NCI-H128 (cell line): ENCODE measurements around the gene ADAM23.

Experiments used
- DNase-seq: peaks from one replicate; lab custom pipeline; 2025; ENCODE audit not compliant: unreplicated experiment; lab: John Stamatoyannopoulos, UW

The ADAM23 gene

DNA sequence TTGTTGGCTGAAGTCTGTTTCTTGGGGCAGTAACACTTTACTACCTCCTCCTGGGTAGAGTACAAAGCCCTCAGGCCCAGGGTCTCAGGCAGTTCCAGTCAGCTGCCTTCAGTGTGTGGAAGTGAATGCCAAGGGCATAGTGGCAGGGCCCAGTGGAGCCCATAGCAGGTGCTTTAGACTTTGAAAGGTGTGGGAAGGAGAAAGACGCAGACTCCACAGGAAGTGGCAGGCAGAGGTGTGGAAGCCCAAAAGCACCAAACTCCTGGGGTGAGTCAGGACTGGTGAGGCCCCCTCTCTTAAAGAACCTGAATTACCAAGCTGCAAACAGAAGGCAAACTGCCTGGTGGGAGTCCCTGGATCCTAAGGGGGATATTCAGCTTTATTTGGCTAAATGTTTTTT lies 45.3 kb downstream of the ADAM23 start:
- DNase-seq: no peak

DNA sequence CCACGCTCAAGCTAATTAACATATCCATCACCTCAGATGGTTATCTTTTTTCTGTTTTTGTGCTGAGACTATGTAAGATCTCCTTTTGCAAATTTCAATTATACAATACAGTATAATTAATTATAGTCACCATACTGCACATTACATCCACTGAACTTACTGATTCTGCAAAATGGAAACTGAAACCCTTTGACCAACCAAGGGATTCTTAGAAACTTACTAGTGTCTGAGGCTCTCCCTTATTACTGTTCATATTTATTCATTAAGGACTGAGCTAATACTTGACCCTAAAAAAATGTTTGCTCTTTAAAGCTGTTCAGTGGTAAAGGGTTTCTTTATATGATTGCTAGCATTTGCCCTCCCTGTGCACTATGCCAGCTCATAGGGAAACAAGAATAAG lies 50.7 kb downstream of the ADAM23 start:
- no peak for DNase-seq

DNA sequence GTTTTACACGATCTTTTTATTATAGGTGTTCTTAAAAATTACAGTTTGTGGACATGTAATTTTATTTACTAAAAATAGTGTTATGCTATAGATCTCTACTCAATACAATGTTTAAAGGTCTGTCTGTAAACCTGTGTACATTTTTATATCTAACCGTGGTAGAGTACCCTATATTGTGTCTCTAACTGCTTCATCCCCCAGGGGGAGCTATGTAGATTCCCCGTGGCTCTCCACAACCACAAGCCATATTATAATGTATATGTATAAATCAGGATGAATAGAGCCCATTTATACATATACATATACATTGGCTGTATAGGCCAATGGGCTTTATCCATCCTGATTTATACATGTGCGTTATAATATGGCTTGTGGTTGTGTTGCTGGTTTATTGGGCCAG lies 59.4 kb downstream of the ADAM23 start:
- DNase-seq: no peak

DNA sequence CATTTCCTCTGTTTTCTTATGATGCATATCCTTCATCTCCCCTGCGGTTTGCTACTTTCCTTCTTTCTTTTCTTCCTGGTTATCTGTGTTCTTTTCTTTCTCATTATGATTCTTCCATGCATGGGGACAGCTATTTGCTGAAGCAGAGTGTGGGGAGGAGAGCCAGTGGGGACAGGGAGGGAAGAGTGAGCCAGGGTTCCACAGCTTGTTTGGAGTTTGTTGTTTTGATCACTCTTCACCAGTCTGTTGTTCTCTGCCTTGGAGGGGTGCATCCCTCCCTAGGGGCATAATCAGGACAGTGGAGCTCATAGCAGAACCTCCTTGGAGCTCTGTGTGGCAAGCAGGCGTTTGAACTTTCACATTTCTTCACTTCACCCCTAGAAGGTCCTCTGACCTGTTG lies 68.0 kb downstream of the ADAM23 start:
- DNase-seq: no peak

DNA sequence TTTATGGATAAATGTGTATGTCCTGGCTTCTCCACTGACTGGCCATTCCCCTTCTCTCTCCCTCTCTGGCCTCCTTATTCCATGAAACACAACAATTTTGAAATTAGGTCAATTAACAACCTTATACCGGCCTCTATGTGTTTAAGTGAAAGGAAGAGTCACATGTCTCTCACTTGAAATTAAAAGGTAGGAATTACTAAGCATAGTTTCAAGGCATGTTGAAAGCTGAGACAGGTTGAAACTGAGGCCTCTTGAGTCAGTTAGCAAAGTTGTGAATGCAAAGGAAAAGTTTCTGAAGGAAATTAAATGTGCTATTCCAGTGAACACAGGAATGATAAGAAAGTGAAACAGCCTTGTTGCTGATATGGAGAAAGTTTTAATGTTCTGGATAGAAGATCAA lies 69.7 kb downstream of the ADAM23 start:
- DNase-seq: no peak

DNA sequence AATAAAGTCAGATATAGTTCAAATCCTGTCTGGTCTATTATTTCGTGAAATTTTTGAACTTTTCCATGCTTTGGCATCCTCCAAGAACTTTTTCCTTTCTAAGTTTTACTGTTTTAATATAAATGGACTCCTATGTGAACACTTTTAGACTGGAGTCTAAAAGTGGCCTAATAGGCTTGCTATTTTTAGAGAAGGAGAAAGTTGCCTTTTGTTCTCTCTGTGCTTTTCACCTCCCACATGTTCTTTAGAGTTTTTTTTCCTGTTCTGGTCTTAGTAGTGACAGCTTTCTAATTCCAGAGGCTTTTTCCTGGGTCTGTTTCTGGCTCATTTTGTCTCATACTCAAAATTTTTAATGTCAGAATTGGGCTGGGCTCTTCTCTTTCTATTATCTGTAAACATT lies 72.2 kb downstream of the ADAM23 start:
- no peak for DNase-seq

DNA sequence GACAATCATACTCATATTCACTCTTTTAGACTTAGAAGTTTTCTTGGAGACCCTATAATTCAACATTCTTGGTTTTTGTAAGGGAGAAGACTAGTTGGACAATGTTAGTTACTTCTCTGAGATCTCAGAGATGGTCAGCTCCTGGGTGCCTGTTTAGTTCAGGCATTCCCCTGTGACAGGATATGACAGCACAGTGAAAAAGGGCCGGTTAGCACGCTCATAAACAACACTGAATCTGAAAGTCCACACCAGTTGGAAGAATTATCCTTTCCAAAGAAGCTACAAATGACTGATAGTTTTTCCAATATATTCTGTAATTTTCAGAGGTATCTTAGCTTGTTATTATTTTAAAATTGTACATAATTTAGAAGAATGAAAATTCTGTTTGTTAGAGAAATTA lies 75.7 kb downstream of the ADAM23 start:
- no peak for DNase-seq

DNA sequence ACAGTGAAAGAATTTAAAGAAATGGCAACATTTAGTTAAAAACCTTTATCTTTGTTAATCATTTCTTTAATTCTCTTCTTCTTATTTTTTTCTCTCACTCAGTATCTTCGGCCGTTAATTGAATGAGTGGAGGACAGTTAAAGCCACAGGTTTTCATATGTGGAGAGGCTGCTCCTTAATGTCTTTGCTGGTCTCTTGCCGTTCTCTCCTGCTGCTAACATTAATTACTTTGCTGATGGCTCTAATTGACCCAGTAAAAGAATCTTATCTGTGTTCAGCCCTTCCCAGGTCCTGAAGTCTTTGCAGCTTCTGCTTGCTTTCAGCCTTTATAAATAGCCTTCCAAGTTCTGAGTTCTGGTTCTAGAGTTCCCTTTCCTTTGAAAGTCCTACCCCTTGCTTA lies 77.1 kb downstream of the ADAM23 start:
- DNase-seq: no peak

DNA sequence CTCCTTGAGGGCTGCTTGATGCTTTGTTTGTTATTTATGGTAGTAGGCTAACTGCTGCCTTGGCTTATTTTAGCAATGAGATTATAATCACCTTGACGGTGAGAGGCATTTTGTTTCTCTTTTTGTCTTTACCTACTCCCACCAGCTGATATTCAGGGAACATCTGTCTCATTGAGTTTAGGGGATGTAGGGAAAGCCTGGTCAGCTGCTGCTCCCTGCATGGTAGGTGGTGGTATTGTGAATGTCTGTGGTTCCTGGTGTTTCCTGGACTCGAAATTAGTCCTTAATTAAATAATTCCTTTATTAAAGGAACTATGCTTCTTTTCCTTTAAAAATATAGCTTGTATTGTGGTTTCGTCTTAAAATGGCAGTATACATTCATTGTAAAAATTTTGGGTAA lies 77.8 kb downstream of the ADAM23 start:
- DNase-seq: no peak

DNA sequence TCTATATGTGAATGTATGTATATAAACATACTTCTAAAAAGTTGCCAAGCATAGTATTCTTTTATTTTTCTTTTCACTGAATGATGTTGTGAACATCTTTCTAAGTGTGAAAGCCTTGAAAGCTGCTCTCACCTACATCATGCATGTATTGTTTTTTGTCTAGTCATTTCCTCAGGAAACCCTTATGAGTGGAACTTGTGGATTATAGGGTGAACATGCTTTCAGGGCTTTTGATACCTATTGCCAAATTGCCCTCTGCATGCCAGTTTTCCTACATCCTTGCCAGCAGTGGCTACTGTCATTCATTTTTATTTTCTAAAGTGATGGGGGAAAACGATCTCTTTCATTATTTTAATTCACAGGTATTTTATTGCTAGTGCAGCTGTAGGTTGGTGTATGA lies 78.3 kb downstream of the ADAM23 start:
- DNase-seq: no peak

DNA sequence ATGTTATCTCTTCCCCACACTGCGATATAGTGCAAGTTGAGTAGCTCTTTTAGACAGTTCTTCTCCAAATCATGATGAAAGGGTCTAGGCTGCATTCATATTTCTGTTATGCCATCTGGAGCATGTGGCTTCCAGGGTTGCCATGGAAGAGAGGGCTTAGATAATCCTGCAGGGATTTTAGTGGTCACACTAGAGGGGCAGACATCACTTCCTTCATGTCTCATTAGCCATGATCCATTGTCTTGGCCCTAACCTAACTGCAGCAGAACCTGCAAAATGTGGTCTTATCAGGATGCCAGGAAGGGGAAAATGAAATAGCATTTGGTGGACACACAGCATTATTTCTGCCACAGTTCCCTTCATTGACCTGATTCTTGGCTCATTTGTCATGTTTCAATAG lies 83.1 kb downstream of the ADAM23 start:
- no peak for DNase-seq

DNA sequence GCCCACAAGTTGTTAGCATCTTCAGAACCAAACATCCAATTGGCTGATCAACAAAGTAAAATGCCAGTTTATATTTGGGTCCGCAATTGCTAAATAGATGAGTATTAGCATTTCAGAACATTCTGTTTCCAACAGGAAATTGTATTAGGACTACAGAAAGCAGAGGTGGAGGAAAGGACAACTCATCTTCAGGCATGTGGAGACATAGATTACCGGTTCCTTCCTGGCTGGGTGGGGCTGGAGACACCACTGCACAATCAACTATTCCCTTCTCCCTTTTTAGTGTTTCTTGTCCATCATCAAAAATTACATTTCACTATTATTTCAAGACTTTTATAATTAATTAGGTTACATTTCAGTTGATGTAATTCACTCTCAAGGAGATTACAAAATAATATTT lies 83.8 kb downstream of the ADAM23 start:
- no peak for DNase-seq

DNA sequence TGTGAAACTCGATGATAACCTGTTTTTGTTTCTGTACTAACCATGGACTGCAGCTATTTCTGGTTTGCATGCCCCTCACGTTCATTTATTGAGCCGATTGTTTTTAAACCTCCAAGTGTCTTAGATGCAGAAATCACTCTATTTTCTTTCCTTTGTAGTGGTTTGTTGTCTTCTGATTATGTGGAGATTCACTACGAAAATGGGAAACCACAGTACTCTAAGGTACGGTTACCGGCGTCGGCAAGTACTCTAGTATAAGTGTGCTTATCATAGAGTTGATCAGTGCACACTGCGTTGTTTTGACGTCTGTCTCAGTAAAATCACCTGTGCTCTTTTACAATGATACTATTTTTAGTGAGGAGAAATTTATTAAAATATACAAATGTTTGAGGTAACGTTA lies 87.4 kb downstream of the ADAM23 start:
- DNase-seq: no peak

DNA sequence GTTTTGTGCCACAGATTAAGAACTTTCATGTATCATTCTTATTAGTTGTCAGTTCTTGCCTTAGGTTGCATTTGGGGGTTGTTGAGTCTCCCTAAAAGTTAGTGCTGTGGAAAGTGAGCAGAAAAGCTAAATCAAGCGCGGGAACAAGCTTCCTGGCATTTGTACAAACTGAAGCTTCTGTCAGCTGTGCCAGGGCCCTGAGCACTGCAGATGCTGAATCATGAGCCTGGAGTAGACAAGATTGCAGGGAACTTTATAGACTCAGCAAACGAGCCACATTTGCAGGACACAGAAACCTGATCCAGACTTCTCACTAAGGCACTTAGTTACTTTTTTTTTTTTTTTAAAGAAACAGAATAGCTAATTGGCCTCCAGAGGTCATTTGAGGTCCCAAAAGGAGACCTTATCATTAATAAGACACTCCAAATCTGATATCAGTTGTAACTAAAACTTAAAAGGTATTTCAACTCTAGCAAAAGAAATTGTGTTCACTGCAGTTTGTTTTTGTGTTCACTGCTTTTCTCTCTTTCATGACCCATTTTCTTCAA lies 88.7 kb downstream of the ADAM23 start:
- no peak for DNase-seq

DNA sequence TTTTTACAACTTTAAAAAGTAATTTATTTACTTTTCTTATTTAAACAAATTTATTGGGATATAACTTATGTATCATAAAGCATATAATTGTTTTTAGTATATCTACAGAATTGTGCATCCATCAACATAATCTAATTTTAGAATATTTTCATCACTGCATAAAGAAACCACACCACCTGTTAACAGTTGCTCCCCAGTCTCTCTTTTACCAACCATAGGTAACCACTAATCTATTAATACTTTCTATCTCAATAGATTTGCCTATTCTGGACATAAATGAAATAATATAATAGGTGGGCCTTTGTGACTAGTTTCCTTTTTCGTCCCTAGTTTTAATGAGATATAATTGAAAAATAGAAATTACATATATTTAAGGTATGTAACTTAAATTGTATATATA lies 90.6 kb downstream of the ADAM23 start:
- DNase-seq: no peak

DNA sequence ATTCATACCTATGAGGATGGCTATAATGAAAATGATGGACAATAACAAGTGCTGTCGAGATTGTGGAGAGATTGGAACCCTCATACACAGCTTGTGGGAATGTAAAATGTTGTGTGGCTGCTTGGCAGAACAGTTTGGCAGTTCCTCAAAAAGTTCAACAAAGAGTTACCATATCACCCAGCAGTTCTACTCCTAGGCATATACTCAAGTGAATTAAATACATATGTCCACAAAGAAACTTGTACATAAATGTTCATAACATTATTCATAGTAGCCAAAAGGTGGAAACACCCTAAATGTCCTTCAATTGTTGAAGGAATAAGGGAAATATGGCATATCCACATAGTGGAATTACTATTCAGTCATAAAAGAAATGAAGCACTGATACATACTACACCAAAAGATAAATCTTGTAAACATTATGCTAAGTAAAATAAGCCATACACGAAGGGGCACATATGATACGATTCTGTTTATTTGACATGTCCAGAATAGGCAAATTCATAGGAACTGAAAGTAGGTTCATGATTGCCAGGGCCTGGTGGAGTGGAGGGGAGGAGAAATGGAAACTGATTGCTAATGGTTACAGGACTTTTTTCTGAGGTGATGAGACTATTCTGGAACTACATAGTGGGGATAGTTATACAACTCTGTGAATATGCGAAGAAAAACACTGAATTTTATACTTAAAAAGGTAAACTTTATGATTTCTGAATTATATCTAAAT lies 92.1 kb downstream of the ADAM23 start:
- DNase-seq: no peak

DNA sequence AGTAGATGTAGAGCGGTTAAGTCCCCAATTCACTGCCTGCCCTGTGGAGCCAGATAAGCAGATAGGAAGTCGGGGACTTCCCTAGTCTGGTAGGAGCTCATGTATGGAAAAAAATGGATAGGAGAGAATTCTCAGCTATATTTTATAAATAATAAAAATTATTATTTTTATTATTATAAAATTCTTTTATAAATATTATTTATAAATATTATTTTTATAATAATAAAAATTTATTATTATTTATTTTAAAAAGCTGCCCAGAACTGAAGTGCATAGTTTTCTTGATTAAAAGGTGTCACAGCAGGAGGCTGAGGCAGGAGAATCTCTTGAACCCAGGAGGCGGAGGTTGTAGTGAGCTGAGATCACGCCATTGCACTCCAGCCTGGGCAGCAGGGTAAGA lies 97.4 kb downstream of the ADAM23 start:
- DNase-seq: no peak

DNA sequence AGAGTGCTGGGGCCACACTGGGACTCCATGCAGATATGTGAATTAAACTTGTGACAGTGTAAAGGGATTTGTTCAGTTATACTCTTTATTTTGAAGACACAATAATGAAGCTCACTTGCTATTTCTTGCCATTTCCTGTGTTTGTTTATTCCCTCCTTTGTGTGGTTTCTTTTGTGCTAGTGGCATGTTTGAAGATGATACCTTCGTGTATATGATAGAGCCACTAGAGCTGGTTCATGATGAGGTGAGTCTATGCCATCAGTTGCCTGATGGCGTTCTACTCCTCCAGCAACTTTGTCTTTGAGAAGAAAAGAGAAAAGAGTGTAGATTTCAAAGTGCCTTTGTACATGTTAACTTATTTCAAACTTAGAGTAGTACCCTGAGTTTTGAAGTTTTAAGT lies 99.7 kb downstream of the ADAM23 start:
- no peak for DNase-seq

DNA sequence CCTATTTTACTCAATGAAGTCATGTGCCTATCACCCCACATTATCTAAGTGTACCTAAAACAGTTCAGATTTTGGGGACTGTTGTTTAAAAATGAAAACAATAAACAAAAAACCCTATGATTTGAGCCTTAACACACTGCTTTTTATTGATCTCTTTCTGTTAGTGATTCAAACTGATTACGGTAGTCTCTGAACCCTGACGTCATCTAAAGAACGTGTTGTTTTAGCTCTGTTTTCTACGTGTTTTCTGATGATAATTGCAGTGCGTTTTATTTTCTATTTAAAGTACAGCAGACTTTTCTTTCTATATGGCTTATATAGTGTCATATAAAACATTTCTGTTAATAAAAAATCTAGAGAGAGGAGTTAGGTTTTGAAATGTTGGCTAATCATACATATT lies 105.1 kb downstream of the ADAM23 start:
- DNase-seq: no peak

DNA sequence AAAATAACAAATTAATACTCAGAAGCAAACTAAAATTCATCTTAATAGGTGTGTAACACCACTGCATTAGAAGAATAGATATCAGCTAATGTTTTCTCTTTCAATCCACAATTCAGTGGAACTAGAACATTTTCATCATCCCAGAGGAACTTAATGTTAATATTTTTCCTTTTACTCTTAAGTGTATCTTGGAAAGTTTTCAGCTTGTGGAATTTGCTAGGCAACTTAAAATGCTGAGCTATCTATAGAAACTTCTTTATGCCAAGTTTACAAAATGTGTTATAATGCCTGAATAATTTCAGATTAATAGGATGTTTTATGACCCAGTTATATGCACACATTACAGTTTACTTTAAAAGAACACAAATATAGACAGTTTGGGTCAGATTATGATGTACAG lies 112.4 kb downstream of the ADAM23 start:
- DNase-seq: no peak

DNA sequence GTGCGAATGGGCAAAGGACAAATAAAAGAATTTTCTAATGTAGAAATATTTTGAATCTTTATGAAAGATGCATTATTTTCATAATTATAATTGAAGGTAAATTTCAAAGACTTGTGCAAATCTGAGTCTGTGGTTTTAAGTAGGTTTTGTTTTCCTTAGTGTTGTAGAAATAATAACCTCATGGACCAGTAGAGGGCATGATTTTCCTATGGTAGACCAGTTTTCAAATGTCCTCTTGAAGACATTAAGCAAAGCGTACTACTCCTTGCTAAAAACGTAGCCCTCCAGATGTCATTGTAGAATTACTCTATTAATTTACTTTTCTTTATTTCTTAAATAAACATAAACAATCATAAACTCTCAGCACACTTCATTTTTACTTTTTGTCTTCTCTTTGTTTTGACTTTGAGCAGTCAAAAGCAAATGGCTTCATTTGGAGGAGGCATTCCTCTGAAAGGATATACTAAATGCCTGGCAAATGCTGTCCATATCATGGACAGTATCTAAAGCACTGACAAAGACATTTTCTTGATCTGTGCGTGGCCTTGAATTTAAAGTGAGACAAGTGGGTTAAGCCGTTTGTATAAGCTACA lies 113.1 kb downstream of the ADAM23 start:
- peak; percentile 3 for DNase-seq

DNA sequence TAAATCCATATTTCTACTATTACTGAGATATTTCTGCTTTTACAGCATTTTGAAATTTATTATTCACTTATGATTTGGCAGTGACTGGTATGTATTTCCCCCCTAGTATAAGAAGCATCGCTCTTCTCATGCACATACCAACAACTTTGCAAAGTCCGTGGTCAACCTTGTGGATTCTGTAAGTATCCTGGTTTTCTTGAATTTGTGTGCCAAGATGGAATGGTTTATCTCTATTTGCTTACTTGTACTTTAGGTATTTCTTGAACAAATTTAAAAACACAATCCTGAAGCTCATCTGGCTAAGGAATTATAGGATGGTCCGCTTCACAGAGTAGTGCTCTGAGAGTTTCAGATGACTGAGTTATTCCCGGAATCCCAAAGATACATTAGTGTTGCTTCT lies 114.0 kb downstream of the ADAM23 start:
- no peak for DNase-seq

DNA sequence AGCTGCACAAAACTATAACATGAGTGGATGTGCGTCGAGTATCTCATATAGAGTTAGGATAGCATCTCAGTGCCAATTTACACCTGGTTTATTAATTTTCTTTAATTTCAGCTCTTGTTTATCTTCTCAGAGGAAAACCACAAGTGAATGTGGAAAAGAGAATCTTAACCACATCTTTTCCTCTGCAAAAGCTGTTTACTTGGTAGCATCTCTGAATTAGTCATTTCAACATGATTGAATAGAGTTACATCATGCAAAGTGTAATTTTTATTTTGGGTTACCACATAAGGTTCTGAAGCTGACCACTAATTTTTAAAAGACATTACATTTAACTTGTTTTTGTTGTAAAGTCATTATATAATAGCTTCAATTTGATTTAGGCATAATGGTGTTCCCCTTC lies 115.2 kb downstream of the ADAM23 start:
- no peak for DNase-seq
